ENCODE data around the gene ZNF860.

Gene ZNF860

GRCh38 chr3:31981206-31982181 is at the start of gene ZNF860, which contains the start of gene OSBPL10:
Gene ZNF860, plus strand, starts transcription at chr3:31981750. Its CDS starts 7,330 bp downstream, at chr3:31989080.
Gene OSBPL10, minus strand, starts transcription at chr3:31981262. Its CDS starts 83 bp downstream, at chr3:31981179.
- Histone ChIP-seq H3K9ac (ENCODE audit: low read depth, low read length) (peak within 1 kb of the TSS; percentile 78), H3K27ac (ENCODE audit: low read depth, low read length) (peak within 1 kb of the TSS; percentile 88), H3K27me3 (ENCODE audit: control insufficient read depth, insufficient read depth, low read length) (peaks cover 7% of the 10 kb centered on the region; the same call in 1 of the 2 replicates), H3K9me3 (ENCODE audit: control insufficient read depth, insufficient read depth, low read length) (no peaks in the 10 kb centered on the region), H3K4me3 (ENCODE audit: low read depth, low read length) (peak within 1 kb of the TSS; percentile 84), H3K4me1 (ENCODE audit: control insufficient read depth, insufficient read depth, low read length) (peaks cover 21% of the 10 kb centered on the region), H3K36me3 (ENCODE audit: control insufficient read depth, insufficient read depth, low read length) (peaks cover 21% of the 10 kb centered on the region)

- Histone ChIP-seq H3K27me3 (ENCODE audit: control insufficient read depth, insufficient read depth, low read length) (no peaks in the 10 kb centered on the region), H3K36me3 (ENCODE audit: control insufficient read depth, insufficient read depth, low read length) (no peaks in the 10 kb centered on the region), H3K27ac (ENCODE audit: low read depth, low read length) (no peak overlapping the region), H3K4me3 (ENCODE audit: low read depth, low read length) (no peak overlapping the region), H3K9me3 (ENCODE audit: control insufficient read depth, insufficient read depth, low read length) (no peaks in the 10 kb centered on the region), H3K9ac (ENCODE audit: low read depth, low read length) (no peak overlapping the region), H3K4me1 (ENCODE audit: control insufficient read depth, insufficient read depth, low read length) (peaks cover 55% of the 10 kb centered on the region)
Measured at GRCh38 chr3:31932990-31933389, 48.6 kb upstream of the ZNF860 start.

GRCh38 chr3:31934018-31934417 is 47.5 kb upstream of the ZNF860 start:
- H3K27ac ChIP-seq (ENCODE audit: low read depth, low read length): peak overlapping the region; percentile 53

GRCh38 chr3:31934866-31935265 is 46.7 kb upstream of the ZNF860 start:
- Histone ChIP-seq H3K4me1 (ENCODE audit: control insufficient read depth, insufficient read depth, low read length) (peaks cover 46% of the 10 kb centered on the region), H3K9ac (ENCODE audit: low read depth, low read length) (no peak overlapping the region), H3K27me3 (ENCODE audit: control insufficient read depth, insufficient read depth, low read length) (no peaks in the 10 kb centered on the region), H3K36me3 (ENCODE audit: control insufficient read depth, insufficient read depth, low read length) (no peaks in the 10 kb centered on the region), H3K27ac (ENCODE audit: low read depth, low read length) (peak overlapping the region; percentile 73), H3K4me3 (ENCODE audit: low read depth, low read length) (no peak overlapping the region), H3K9me3 (ENCODE audit: control insufficient read depth, insufficient read depth, low read length) (no peaks in the 10 kb centered on the region)

More at GRCh38 chr3:31934018-31934417, 47.5 kb upstream of the ZNF860 start:
- Histone ChIP-seq H3K9me3 (ENCODE audit: control insufficient read depth, insufficient read depth, low read length) (no peaks in the 10 kb centered on the region), H3K4me1 (ENCODE audit: control insufficient read depth, insufficient read depth, low read length) (peaks cover 47% of the 10 kb centered on the region), H3K9ac (ENCODE audit: low read depth, low read length) (no peak overlapping the region), H3K27me3 (ENCODE audit: control insufficient read depth, insufficient read depth, low read length) (no peaks in the 10 kb centered on the region), H3K36me3 (ENCODE audit: control insufficient read depth, insufficient read depth, low read length) (no peaks in the 10 kb centered on the region), H3K4me3 (ENCODE audit: low read depth, low read length) (no peak overlapping the region)

- Histone ChIP-seq H3K4me3 (ENCODE audit: low read depth, low read length) (no peak overlapping the region), H3K9ac (ENCODE audit: low read depth, low read length) (no peak overlapping the region), H3K9me3 (ENCODE audit: control insufficient read depth, insufficient read depth, low read length) (no peaks in the 10 kb centered on the region), H3K36me3 (ENCODE audit: control insufficient read depth, insufficient read depth, low read length) (no peaks in the 10 kb centered on the region), H3K4me1 (ENCODE audit: control insufficient read depth, insufficient read depth, low read length) (peaks cover 46% of the 10 kb centered on the region), H3K27me3 (ENCODE audit: control insufficient read depth, insufficient read depth, low read length) (no peaks in the 10 kb centered on the region), H3K27ac (ENCODE audit: low read depth, low read length) (no peak overlapping the region)
Measured at GRCh38 chr3:31936420-31937060, 45.0 kb upstream of the ZNF860 start.

GRCh38 chr3:31937225-31937624 is 44.3 kb upstream of the ZNF860 start:
- no peaks in the 10 kb centered on the region for H3K36me3 ChIP-seq (ENCODE audit: control insufficient read depth, insufficient read depth, low read length)
- peaks cover 44% of the 10 kb centered on the region for H3K4me1 ChIP-seq (ENCODE audit: control insufficient read depth, insufficient read depth, low read length)
- no peaks in the 10 kb centered on the region for H3K9me3 ChIP-seq (ENCODE audit: control insufficient read depth, insufficient read depth, low read length)
- no peak overlapping the region for H3K4me3 ChIP-seq (ENCODE audit: low read depth, low read length)
- no peaks in the 10 kb centered on the region for H3K27me3 ChIP-seq (ENCODE audit: control insufficient read depth, insufficient read depth, low read length)
- H3K27ac ChIP-seq (ENCODE audit: low read depth, low read length): no peak overlapping the region
- H3K9ac ChIP-seq (ENCODE audit: low read depth, low read length): no peak overlapping the region

- H3K9ac ChIP-seq (ENCODE audit: low read depth, low read length): no peak overlapping the region
- no peaks in the 10 kb centered on the region for H3K27me3 ChIP-seq (ENCODE audit: control insufficient read depth, insufficient read depth, low read length)
- H3K9me3 ChIP-seq (ENCODE audit: control insufficient read depth, insufficient read depth, low read length): no peaks in the 10 kb centered on the region
- H3K4me3 ChIP-seq (ENCODE audit: low read depth, low read length): no peak overlapping the region
- no peak overlapping the region for H3K27ac ChIP-seq (ENCODE audit: low read depth, low read length)
- no peaks in the 10 kb centered on the region for H3K36me3 ChIP-seq (ENCODE audit: control insufficient read depth, insufficient read depth, low read length)
- peaks cover 19% of the 10 kb centered on the region for H3K4me1 ChIP-seq (ENCODE audit: control insufficient read depth, insufficient read depth, low read length)
Measured at GRCh38 chr3:31942446-31942845, 39.1 kb upstream of the ZNF860 start.

- Histone ChIP-seq H3K27ac (ENCODE audit: low read depth, low read length) (no peak overlapping the region), H3K36me3 (ENCODE audit: control insufficient read depth, insufficient read depth, low read length) (no peaks in the 10 kb centered on the region), H3K9me3 (ENCODE audit: control insufficient read depth, insufficient read depth, low read length) (no peaks in the 10 kb centered on the region), H3K27me3 (ENCODE audit: control insufficient read depth, insufficient read depth, low read length) (no peaks in the 10 kb centered on the region), H3K4me3 (ENCODE audit: low read depth, low read length) (no peak overlapping the region), H3K4me1 (ENCODE audit: control insufficient read depth, insufficient read depth, low read length) (peaks cover 22% of the 10 kb centered on the region), H3K9ac (ENCODE audit: low read depth, low read length) (no peak overlapping the region)
Measured at GRCh38 chr3:31943041-31943440, 38.5 kb upstream of the ZNF860 start.

GRCh38 chr3:31945738-31946052 is 35.9 kb upstream of the ZNF860 start:
- Histone ChIP-seq H3K9ac (ENCODE audit: low read depth, low read length) (no peak overlapping the region), H3K27me3 (ENCODE audit: control insufficient read depth, insufficient read depth, low read length) (no peaks in the 10 kb centered on the region), H3K36me3 (ENCODE audit: control insufficient read depth, insufficient read depth, low read length) (no peaks in the 10 kb centered on the region), H3K27ac (ENCODE audit: low read depth, low read length) (no peak overlapping the region), H3K4me1 (ENCODE audit: control insufficient read depth, insufficient read depth, low read length) (peaks cover 31% of the 10 kb centered on the region), H3K9me3 (ENCODE audit: control insufficient read depth, insufficient read depth, low read length) (no peaks in the 10 kb centered on the region; the same call in 1 of the 2 replicates), H3K4me3 (ENCODE audit: low read depth, low read length) (no peak overlapping the region)

GRCh38 chr3:31946484-31947081 is 35.0 kb upstream of the ZNF860 start:
- no peak overlapping the region for H3K9ac ChIP-seq (ENCODE audit: low read depth, low read length)
- no peaks in the 10 kb centered on the region; the same call in 1 of the 2 replicates for H3K9me3 ChIP-seq (ENCODE audit: control insufficient read depth, insufficient read depth, low read length)
- no peak overlapping the region for H3K27ac ChIP-seq (ENCODE audit: low read depth, low read length)
- no peaks in the 10 kb centered on the region for H3K36me3 ChIP-seq (ENCODE audit: control insufficient read depth, insufficient read depth, low read length)
- H3K4me3 ChIP-seq (ENCODE audit: low read depth, low read length): no peak overlapping the region
- peaks cover 31% of the 10 kb centered on the region for H3K4me1 ChIP-seq (ENCODE audit: control insufficient read depth, insufficient read depth, low read length)
- H3K27me3 ChIP-seq (ENCODE audit: control insufficient read depth, insufficient read depth, low read length): no peaks in the 10 kb centered on the region

Measured in HUES48 (cell line).